Thymus (tissue), 11 donors: ENCODE measurements around the gene SPECC1L. TPM values are rescaled to one million over a fixed set of nuclear protein-coding genes. Genes with fewer than 3 reads are reported as not detected.
"Not testable (repeated sequence)": the region's sequence is repeated elsewhere in the genome, so short reads cannot be mapped to it uniquely, and the experiment has no call there.

Source experiments
- DNase-seq, 9 donors: peaks; one replicate each; pipeline ENCODE4 v3.0.0-alpha.2; 2013; ENCODE audit warnings: low spot score in 9 of 9, low read depth in 6 of 9, missing footprints in 1 of 9
- H3K27ac ChIP-seq, 2 donors: one replicate each; pipeline ENCODE4 v1.5.1; 2013; ENCODE audit warnings: control low read depth in 1 of 2, low read depth in 1 of 2, low read length in 1 of 2, mild to moderate bottlenecking in 1 of 2, moderate library complexity in 1 of 2
- H3K27me3 ChIP-seq, 2 donors: one replicate each; pipeline ENCODE4 v1.5.1; 2013; ENCODE audit warnings: low read length in 1 of 2; ENCODE audit not compliant: control insufficient read depth in 2 of 2, insufficient read depth in 1 of 2
- H3K36me3 ChIP-seq, 2 donors: one replicate each; pipeline ENCODE4 v1.5.1; 2013; ENCODE audit warnings: low read length in 1 of 2, mild to moderate bottlenecking in 1 of 2, moderate library complexity in 1 of 2; ENCODE audit not compliant: control insufficient read depth in 2 of 2, insufficient read depth in 2 of 2
- H3K4me1 ChIP-seq, 2 donors: one replicate each; pipeline ENCODE4 v1.5.1; 2013; ENCODE audit warnings: low read length in 2 of 2; ENCODE audit not compliant: control insufficient read depth in 2 of 2, insufficient read depth in 2 of 2
- H3K4me3 ChIP-seq, 2 donors: one replicate each; pipeline ENCODE4 v1.5.1; 2013; ENCODE audit warnings: low read length in 2 of 2, control low read depth in 1 of 2, mild to moderate bottlenecking in 1 of 2
- H3K9me3 ChIP-seq, 2 donors: one replicate each; pipeline ENCODE4 v1.5.1; 2013; ENCODE audit warnings: low read length in 1 of 2, mild to moderate bottlenecking in 1 of 2; ENCODE audit not compliant: control insufficient read depth in 2 of 2, insufficient read depth in 1 of 2
- WGBS: extraction: QIAGEN DNeasy Blood & Tissue Kit; methylation state at CpG from one replicate; pipeline ENCODE4 v1.1.7; 2013; 5-methylcytosine and 5-hydroxymethylcytosine counted together
- polyA plus RNA-seq: library from polyadenylated mRNA; stranded (reverse); fragments of 200-250 nt; gene quantifications from one replicate; pipeline ENCODE4 v1.2.3, GENCODE V29; 2013
- total RNA-seq: library from RNA; stranded (reverse); fragments of 120-200 nt; gene quantifications from one replicate; pipeline ENCODE4 v1.2.4, GENCODE V29; 2013
- donor health status: healthy.

The SPECC1L gene
- total and polyA plus RNA-seq, 2 donors = 11.6 to 20.5 TPM

- H3K27me3 ChIP-seq, H3K36me3 ChIP-seq, H3K9me3 ChIP-seq, H3K4me1 ChIP-seq, H3K4me3 ChIP-seq, DNase-seq, H3K27ac ChIP-seq: not testable (repeated sequence)
- WGBS = 97% methylated on average over 6 of the region's 7 CpGs
Observed at GRCh38 chr22:24256736-24257135, 13.9 kb upstream of the SPECC1L start.

- 11% methylated on average over 8 of the region's 10 CpGs for WGBS
- H3K27me3 ChIP-seq, H3K4me1 ChIP-seq, H3K9me3 ChIP-seq, H3K4me3 ChIP-seq, H3K36me3 ChIP-seq, H3K27ac ChIP-seq: not testable (repeated sequence)
- DNase-seq = peak in 3 of 9 donors; percentile 53 to 82 (median 64)
Observed at GRCh38 chr22:24259459-24259858, 11.2 kb upstream of the SPECC1L start.

GRCh38 chr22:24262185-24262749, 8.4 kb upstream of the SPECC1L start:
- not testable (repeated sequence) for H3K4me3 ChIP-seq, H3K27me3 ChIP-seq, H3K9me3 ChIP-seq, H3K36me3 ChIP-seq, DNase-seq, H3K27ac ChIP-seq
- peaks cover 0 to 12% of the 10 kb centered on the region in 2 donors for H3K4me1 ChIP-seq
- WGBS = 96% methylated on average over 18 of the region's 18 CpGs

GRCh38 chr22:24263479-24263878, 7.2 kb upstream of the SPECC1L start:
- not testable (repeated sequence) for H3K9me3 ChIP-seq, H3K36me3 ChIP-seq, H3K27ac ChIP-seq, DNase-seq, H3K4me3 ChIP-seq, H3K27me3 ChIP-seq
- peaks cover 0 to 12% of the 10 kb centered on the region in 2 donors for H3K4me1 ChIP-seq
- WGBS = 99% methylated on average over 19 of the region's 19 CpGs

GRCh38 chr22:24264329-24264896, 6.2 kb upstream of the SPECC1L start:
- H3K4me3 ChIP-seq, H3K27me3 ChIP-seq, H3K9me3 ChIP-seq, DNase-seq, H3K36me3 ChIP-seq: not testable (repeated sequence)
- Histone ChIP-seq H3K27ac (peak overlapping the region in 1 of 2 donors; percentile 17), H3K4me1 (peaks cover 0 to 12% of the 10 kb centered on the region in 2 donors)
- 73% methylated on average over 3 of the region's 9 CpGs for WGBS

- Histone ChIP-seq H3K4me3 (no peak overlapping the region), H3K27me3 (no peaks in the 10 kb centered on the region), H3K9me3 (no peaks in the 10 kb centered on the region), H3K27ac (no peak overlapping the region), H3K4me1 (peaks cover 0 to 12% of the 10 kb centered on the region in 2 donors), H3K36me3 (no peaks in the 10 kb centered on the region)
- no peak for DNase-seq
Observed at GRCh38 chr22:24265734-24266133, 4.9 kb upstream of the SPECC1L start.

- H3K9me3 ChIP-seq, H3K27ac ChIP-seq, H3K27me3 ChIP-seq, H3K4me3 ChIP-seq, DNase-seq, H3K36me3 ChIP-seq: not testable (repeated sequence)
- H3K4me1 ChIP-seq = peaks cover 0 to 13% of the 10 kb centered on the region in 2 donors
- WGBS = 97% methylated on average over 6 of the region's 6 CpGs
Observed at GRCh38 chr22:24266495-24266894, 4.1 kb upstream of the SPECC1L start.

- WGBS = 2% methylated on average over 25 of the region's 25 CpGs
- Histone ChIP-seq H3K27me3 (no peaks in the 10 kb centered on the region), H3K36me3 (peaks cover 0 to 3% of the 10 kb centered on the region in 2 donors), H3K9me3 (no peaks in the 10 kb centered on the region), H3K4me1 (peaks cover 6 to 14% of the 10 kb centered on the region in 2 donors), H3K4me3 (peak overlapping the region; percentile 83 to 94), H3K27ac (peak overlapping the region; percentile 93)
- no peak for DNase-seq
Observed at GRCh38 chr22:24271386-24271854, 789 bp downstream of the SPECC1L start.

- 83% methylated on average over 2 of the region's 2 CpGs for WGBS
- not testable (repeated sequence) for DNase-seq, H3K27me3 ChIP-seq, H3K36me3 ChIP-seq, H3K27ac ChIP-seq, H3K9me3 ChIP-seq, H3K4me3 ChIP-seq
- H3K4me1 ChIP-seq = peaks cover 6 to 14% of the 10 kb centered on the region in 2 donors
Observed at GRCh38 chr22:24273031-24273430, 2.4 kb downstream of the SPECC1L start.
